Measurements from ENCODE around the gene INTS11. TPM values are rescaled to one million over a fixed set of nuclear protein-coding genes. Genes with fewer than 3 reads are reported as not detected.

Gene INTS11
- total and polyA plus RNA-seq, 2 of the 13 experiments (the other 11 are each of a cell fraction or from before 2014, with no cell fraction given): 52.8 to 94.8 TPM

DNA sequence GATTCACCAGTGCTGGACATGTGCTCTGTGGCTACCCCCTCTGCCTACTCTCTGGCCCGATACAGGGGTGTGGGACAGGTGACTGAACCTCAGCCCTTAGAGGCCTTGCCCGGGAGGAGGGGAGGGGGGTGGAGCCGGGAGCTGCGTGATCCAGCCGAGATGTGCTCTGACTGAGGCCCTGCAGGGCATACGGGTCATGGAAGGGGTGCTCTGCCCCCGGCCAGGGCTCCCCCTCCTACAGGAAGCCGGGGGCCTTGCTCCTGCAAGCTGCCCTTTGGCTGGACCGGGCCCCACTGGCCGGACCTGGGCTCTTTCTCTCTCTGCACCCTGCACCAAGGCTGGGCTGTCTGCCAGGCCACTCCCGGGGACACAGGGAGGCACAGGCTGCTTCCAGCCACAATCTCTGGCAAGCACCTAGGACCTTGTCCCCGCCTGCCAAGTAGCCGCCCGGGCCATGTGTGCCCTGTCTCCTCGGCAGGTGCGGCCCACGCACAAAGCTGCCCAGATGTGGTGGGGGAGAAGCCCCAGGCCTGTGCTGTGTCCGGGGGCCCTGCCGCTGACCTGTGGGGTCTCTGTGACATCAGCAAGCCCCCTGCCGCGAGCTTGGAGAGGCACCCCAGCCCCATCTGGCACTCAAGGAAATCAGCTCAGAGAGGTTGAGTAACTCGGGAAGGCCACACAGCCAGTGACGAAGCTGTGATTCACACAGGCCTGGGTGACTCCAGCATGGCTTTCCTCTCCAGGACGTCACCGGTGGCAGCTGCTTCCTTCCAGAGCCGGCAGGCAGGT is 42.7 kb downstream of the INTS11 start (continued):
- TF ChIP-seq NONO (IDR thresholded peaks at IDR 0.05): no peak
- TF ChIP-seq NONO (CRISPR knock-in tag; conservative IDR thresholded peaks at IDR 0.05): 0 out of 2 replicates have a peak, but pooled peaks have one; percentile 37
- 0 out of 2 replicates have a peak, but pooled peaks have one; percentile 19 for TF ChIP-seq KMT2A (CRISPR knock-in tag; IDR thresholded peaks at IDR 0.05)
- no peak for TF ChIP-seq MLLT10 (CRISPR knock-in tag; IDR thresholded peaks at IDR 0.05)
- no peak for TF ChIP-seq ZNF672 (CRISPR knock-in tag; IDR thresholded peaks at IDR 0.05)
- TF ChIP-seq RFX1 (IDR thresholded peaks at IDR 0.05): no peak
- no peak for TF ChIP-seq KAT2B (IDR thresholded peaks at IDR 0.05; ENCODE audit: borderline replicate concordance, low read depth, low read length)
- no peak for TF ChIP-seq RORA (CRISPR knock-in tag; IDR thresholded peaks at IDR 0.05)
- TF ChIP-seq, protein P1, sequence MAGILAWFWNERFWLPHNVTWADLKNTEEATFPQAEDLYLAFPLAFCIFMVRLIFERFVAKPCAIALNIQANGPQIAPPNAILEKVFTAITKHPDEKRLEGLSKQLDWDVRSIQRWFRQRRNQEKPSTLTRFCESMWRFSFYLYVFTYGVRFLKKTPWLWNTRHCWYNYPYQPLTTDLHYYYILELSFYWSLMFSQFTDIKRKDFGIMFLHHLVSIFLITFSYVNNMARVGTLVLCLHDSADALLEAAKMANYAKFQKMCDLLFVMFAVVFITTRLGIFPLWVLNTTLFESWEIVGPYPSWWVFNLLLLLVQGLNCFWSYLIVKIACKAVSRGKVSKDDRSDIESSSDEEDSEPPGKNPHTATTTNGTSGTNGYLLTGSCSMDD (CRISPR knock-in tag; IDR thresholded peaks at IDR 0.05): 0 out of 2 replicates have a peak, but pooled peaks have one; percentile 51
- no peak; the same call in 1 of the 2 replicates for TF ChIP-seq ZNF317 (CRISPR knock-in tag; IDR thresholded peaks at IDR 0.05)
- no peak for TF ChIP-seq ZNF431 (CRISPR knock-in tag; IDR thresholded peaks at IDR 0.05; ENCODE audit: borderline replicate concordance, low read depth)
- TF ChIP-seq, protein P2, sequence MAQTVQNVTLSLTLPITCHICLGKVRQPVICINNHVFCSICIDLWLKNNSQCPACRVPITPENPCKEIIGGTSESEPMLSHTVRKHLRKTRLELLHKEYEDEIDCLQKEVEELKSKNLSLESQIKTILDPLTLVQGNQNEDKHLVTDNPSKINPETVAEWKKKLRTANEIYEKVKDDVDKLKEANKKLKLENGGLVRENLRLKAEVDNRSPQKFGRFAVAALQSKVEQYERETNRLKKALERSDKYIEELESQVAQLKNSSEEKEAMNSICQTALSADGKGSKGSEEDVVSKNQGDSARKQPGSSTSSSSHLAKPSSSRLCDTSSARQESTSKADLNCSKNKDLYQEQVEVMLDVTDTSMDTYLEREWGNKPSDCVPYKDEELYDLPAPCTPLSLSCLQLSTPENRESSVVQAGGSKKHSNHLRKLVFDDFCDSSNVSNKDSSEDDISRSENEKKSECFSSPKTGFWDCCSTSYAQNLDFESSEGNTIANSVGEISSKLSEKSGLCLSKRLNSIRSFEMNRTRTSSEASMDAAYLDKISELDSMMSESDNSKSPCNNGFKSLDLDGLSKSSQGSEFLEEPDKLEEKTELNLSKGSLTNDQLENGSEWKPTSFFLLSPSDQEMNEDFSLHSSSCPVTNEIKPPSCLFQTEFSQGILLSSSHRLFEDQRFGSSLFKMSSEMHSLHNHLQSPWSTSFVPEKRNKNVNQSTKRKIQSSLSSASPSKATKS (CRISPR knock-in tag; IDR thresholded peaks at IDR 0.05): no peak
- TF ChIP-seq, protein P3, sequence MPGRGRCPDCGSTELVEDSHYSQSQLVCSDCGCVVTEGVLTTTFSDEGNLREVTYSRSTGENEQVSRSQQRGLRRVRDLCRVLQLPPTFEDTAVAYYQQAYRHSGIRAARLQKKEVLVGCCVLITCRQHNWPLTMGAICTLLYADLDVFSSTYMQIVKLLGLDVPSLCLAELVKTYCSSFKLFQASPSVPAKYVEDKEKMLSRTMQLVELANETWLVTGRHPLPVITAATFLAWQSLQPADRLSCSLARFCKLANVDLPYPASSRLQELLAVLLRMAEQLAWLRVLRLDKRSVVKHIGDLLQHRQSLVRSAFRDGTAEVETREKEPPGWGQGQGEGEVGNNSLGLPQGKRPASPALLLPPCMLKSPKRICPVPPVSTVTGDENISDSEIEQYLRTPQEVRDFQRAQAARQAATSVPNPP (CRISPR knock-in tag; IDR thresholded peaks at IDR 0.05): no peak
- TF ChIP-seq ZBTB7A (CRISPR knock-in tag; IDR thresholded peaks at IDR 0.05): no peak; the same call in 1 of the 2 replicates
- no peak for TF ChIP-seq ZNF562 (CRISPR knock-in tag; IDR thresholded peaks at IDR 0.05; ENCODE audit: borderline replicate concordance)
- no peak for TF ChIP-seq ZNF367 (CRISPR knock-in tag; IDR thresholded peaks at IDR 0.05; ENCODE audit: borderline replicate concordance)
- peak; percentile 28 for TF ChIP-seq MYC (CRISPR knock-in tag; IDR thresholded peaks at IDR 0.05; ENCODE audit: borderline replicate concordance)
- peak; percentile 59; the same call in 1 of the 2 replicates for TF ChIP-seq KDM2A (CRISPR knock-in tag; IDR thresholded peaks at IDR 0.05; ENCODE audit: borderline replicate concordance, low read depth)
- TF ChIP-seq ZNF556 (CRISPR knock-in tag; IDR thresholded peaks at IDR 0.05; ENCODE audit: borderline replicate concordance): 0 out of 2 replicates have a peak, but pooled peaks have one; percentile 19
- TF ChIP-seq TAF15 (IDR thresholded peaks at IDR 0.05; ENCODE audit: low read depth, low read length, poor library complexity, severe bottlenecking): peak; percentile 39
- TF ChIP-seq, protein P4, sequence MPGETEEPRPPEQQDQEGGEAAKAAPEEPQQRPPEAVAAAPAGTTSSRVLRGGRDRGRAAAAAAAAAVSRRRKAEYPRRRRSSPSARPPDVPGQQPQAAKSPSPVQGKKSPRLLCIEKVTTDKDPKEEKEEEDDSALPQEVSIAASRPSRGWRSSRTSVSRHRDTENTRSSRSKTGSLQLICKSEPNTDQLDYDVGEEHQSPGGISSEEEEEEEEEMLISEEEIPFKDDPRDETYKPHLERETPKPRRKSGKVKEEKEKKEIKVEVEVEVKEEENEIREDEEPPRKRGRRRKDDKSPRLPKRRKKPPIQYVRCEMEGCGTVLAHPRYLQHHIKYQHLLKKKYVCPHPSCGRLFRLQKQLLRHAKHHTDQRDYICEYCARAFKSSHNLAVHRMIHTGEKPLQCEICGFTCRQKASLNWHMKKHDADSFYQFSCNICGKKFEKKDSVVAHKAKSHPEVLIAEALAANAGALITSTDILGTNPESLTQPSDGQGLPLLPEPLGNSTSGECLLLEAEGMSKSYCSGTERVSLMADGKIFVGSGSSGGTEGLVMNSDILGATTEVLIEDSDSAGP (CRISPR knock-in tag; IDR thresholded peaks at IDR 0.05; ENCODE audit: borderline replicate concordance): peak; percentile 92
- TF ChIP-seq PAF1 (CRISPR knock-in tag; IDR thresholded peaks at IDR 0.05): no peak
- peak; percentile 34 for TF ChIP-seq CBX1 (IDR thresholded peaks at IDR 0.05; ENCODE audit: low read depth)
- TF ChIP-seq TGIF2 (CRISPR knock-in tag; IDR thresholded peaks at IDR 0.05): no peak
- no peak for TF ChIP-seq TBX3 (IDR thresholded peaks at IDR 0.05; ENCODE audit: borderline replicate concordance)
